DOHH2 (cell line): Measurements from ENCODE around the gene PGF.
A peak's percentile ranks its signal among the peaks of the same experiment; 100 is the strongest.

Experiments used
- H3F3A ChIP-seq: fragments of 200-600 bp; sonication (generic), shearing (Covaris generic); 2 replicates; pipeline ENCODE4 v1.6.0; 2016; ENCODE audit warnings: antibody characterized with exemption, mild to moderate bottlenecking; ENCODE audit not compliant: control insufficient read depth, insufficient read depth
- H3K27ac ChIP-seq: fragments of 200-600 bp; sonication (generic); 2 replicates; pipeline ENCODE4 v1.5.1; 2014; ENCODE audit warnings: low read depth, mild to moderate bottlenecking, low read length, moderate library complexity
- H3K27me3 ChIP-seq: fragments of 200-600 bp; sonication (generic); 2 replicates; pipeline ENCODE4 v1.6.1; 2014; ENCODE audit warnings: mild to moderate bottlenecking, low read length, mixed read lengths; ENCODE audit not compliant: control insufficient read depth
- H3K36me3 ChIP-seq: fragments of 200-600 bp; sonication (generic); 2 replicates; pipeline ENCODE4 v1.6.1; 2014; ENCODE audit warnings: mild to moderate bottlenecking, low read length, moderate library complexity, mixed read lengths; ENCODE audit not compliant: control insufficient read depth
- H3K4me1 ChIP-seq: fragments of 200-600 bp; sonication (generic); 2 replicates; pipeline ENCODE4 v1.6.1; 2014; ENCODE audit warnings: mild to moderate bottlenecking, low read length, mixed read lengths; ENCODE audit not compliant: control insufficient read depth
- H3K4me2 ChIP-seq: fragments of 200-600 bp; sonication (generic); 2 replicates; pipeline ENCODE4 v1.6.0; 2014; ENCODE audit warnings: mild to moderate bottlenecking, low read length, moderate library complexity
- H3K4me3 ChIP-seq: fragments of 200-600 bp; sonication (generic); 2 replicates; pipeline ENCODE4 v1.5.1; 2014; ENCODE audit warnings: mild to moderate bottlenecking, low read length, mixed read lengths
- H3K79me2 ChIP-seq: fragments of 200-600 bp; sonication (generic); 2 replicates; pipeline ENCODE4 v1.6.1; 2014; ENCODE audit warnings: mild to moderate bottlenecking, low read length, mixed read lengths; ENCODE audit not compliant: control insufficient read depth
- H3K9me2 ChIP-seq: fragments of 200-600 bp; sonication (generic); replicated peaks from 2 replicates; pipeline ENCODE4 v1.6.1; 2014; ENCODE audit warnings: mild to moderate bottlenecking, low read length, mixed read lengths; ENCODE audit not compliant: control insufficient read depth
- H3K9me3 ChIP-seq: fragments of 200-600 bp; sonication (generic); 2 replicates; pipeline ENCODE4 v1.6.1; 2014; ENCODE audit warnings: antibody characterized with exemption, low read length, mixed read lengths; ENCODE audit not compliant: control insufficient read depth, insufficient read depth
- H4K20me1 ChIP-seq: fragments of 200-600 bp; sonication (generic); 2 replicates; pipeline ENCODE4 v1.6.0; 2014; ENCODE audit warnings: low read depth, mild to moderate bottlenecking, antibody characterized with exemption, low read length, moderate library complexity; ENCODE audit not compliant: control insufficient read depth, insufficient read depth
- EZH2phosphoT487 ChIP-seq: fragments of 200-600 bp; sonication (generic); IDR thresholded peaks from 2 replicates; pipeline ENCODE4 v1.6.1; 2017; ENCODE audit warnings: borderline replicate concordance, mild to moderate bottlenecking, antibody characterized with exemption, low read length, moderate library complexity, mixed read lengths
- TF ChIP-seq, protein P1 (sequence below): fragments of 200-600 bp; sonication (generic); IDR thresholded peaks from one replicate; pipeline ENCODE4 v1.5.1; 2014; ENCODE audit warnings: antibody characterized with exemption, mild to moderate bottlenecking, low read depth, low read length; ENCODE audit not compliant: poor library complexity, severe bottlenecking

Gene PGF

GRCh38 chr14:74906925-74907521 is 48.4 kb downstream of the PGF start:
- no peaks in the 10 kb centered on the region for H3K9me2 ChIP-seq
- no peak overlapping the region for H3K4me2 ChIP-seq
- no peaks in the 10 kb centered on the region for H3K79me2 ChIP-seq
- H3F3A ChIP-seq: peaks cover 20% of the 10 kb centered on the region
- peaks cover 44% of the 10 kb centered on the region for H3K36me3 ChIP-seq
- no peak overlapping the region for H3K4me3 ChIP-seq
- H3K9me3 ChIP-seq: no peaks in the 10 kb centered on the region
- peaks cover 23% of the 10 kb centered on the region for H3K4me1 ChIP-seq
- H3K27ac ChIP-seq: no peak overlapping the region
- peaks cover 3% of the 10 kb centered on the region; the same call in 1 of the 2 replicates for H4K20me1 ChIP-seq
- TF ChIP-seq, protein P1, sequence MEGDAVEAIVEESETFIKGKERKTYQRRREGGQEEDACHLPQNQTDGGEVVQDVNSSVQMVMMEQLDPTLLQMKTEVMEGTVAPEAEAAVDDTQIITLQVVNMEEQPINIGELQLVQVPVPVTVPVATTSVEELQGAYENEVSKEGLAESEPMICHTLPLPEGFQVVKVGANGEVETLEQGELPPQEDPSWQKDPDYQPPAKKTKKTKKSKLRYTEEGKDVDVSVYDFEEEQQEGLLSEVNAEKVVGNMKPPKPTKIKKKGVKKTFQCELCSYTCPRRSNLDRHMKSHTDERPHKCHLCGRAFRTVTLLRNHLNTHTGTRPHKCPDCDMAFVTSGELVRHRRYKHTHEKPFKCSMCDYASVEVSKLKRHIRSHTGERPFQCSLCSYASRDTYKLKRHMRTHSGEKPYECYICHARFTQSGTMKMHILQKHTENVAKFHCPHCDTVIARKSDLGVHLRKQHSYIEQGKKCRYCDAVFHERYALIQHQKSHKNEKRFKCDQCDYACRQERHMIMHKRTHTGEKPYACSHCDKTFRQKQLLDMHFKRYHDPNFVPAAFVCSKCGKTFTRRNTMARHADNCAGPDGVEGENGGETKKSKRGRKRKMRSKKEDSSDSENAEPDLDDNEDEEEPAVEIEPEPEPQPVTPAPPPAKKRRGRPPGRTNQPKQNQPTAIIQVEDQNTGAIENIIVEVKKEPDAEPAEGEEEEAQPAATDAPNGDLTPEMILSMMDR: peak; percentile 53
- TF ChIP-seq EZH2phosphoT487: no peak
- no peaks in the 10 kb centered on the region for H3K27me3 ChIP-seq

GRCh38 chr14:74905595-74906142 is 49.7 kb downstream of the PGF start:
- peaks cover 24% of the 10 kb centered on the region for H3F3A ChIP-seq
- no peaks in the 10 kb centered on the region for H3K27me3 ChIP-seq
- TF ChIP-seq, protein P1: peak; percentile 99
- TF ChIP-seq EZH2phosphoT487: no peak
- H3K27ac ChIP-seq: no peak overlapping the region
- H3K9me3 ChIP-seq: no peaks in the 10 kb centered on the region
- peaks cover 33% of the 10 kb centered on the region for H3K4me1 ChIP-seq
- H4K20me1 ChIP-seq: peaks cover 3% of the 10 kb centered on the region; the same call in 1 of the 2 replicates
- H3K4me3 ChIP-seq: no peak overlapping the region
- no peak overlapping the region for H3K4me2 ChIP-seq
- H3K36me3 ChIP-seq: peaks cover 57% of the 10 kb centered on the region
- no peaks in the 10 kb centered on the region for H3K79me2 ChIP-seq
- H3K9me2 ChIP-seq: no peaks in the 10 kb centered on the region

GRCh38 chr14:74904635-74905503 is 50.5 kb downstream of the PGF start:
- H4K20me1 ChIP-seq: peaks cover 3% of the 10 kb centered on the region; the same call in 1 of the 2 replicates
- H3K79me2 ChIP-seq: no peaks in the 10 kb centered on the region
- H3K27ac ChIP-seq: no peak overlapping the region
- TF ChIP-seq, protein P1: no peak
- TF ChIP-seq EZH2phosphoT487: no peak
- no peak overlapping the region for H3K4me3 ChIP-seq
- peaks cover 65% of the 10 kb centered on the region for H3K36me3 ChIP-seq
- H3K4me1 ChIP-seq: peaks cover 29% of the 10 kb centered on the region
- no peaks in the 10 kb centered on the region for H3K27me3 ChIP-seq
- no peaks in the 10 kb centered on the region for H3K9me3 ChIP-seq
- no peak overlapping the region for H3K4me2 ChIP-seq
- peaks cover 24% of the 10 kb centered on the region for H3F3A ChIP-seq
- H3K9me2 ChIP-seq: no peaks in the 10 kb centered on the region
